Measurements from ENCODE around the gene CEACAM20. TPM values are rescaled to one million over a fixed set of nuclear protein-coding genes. Genes with fewer than 3 reads are reported as not detected.

Gene CEACAM20
- total RNA-seq, 4 donors from 2014 or later, result 0.40 TPM; not detected in 3

DNA sequence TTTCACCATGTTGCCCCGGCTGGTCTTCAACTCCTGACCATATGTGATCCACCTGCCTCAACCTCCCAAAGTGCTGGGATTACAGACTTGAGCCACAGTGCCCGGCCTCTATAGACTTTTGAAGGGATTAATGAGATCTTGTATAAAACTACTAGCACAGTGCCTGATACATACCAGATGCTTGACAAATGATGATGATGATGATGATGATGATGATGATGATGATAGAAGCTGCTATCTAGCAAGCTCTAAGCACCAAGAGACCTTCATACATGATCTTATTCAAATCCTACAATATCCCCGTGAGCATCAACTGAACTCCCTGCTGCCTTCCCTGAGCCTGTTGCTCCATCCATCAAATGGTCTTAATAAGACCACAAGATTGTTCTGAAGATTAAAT is 14.4 kb downstream of the CEACAM20 start:
- Histone ChIP-seq H3K36me3 (no peaks in the 10 kb centered on the region), H3K4me3 (no peak overlapping the region), H3K27ac (no peak overlapping the region), H3K9me3 (peaks cover 5% of the 10 kb centered on the region), H3K4me1 (no peaks in the 10 kb centered on the region), H3K27me3 (peaks cover 5% of the 10 kb centered on the region)
- no peak for DNase-seq (ENCODE audit: low spot score in 2 of 2)
- WGBS, result 87% methylated on average over 3 of the region's 3 CpGs
- TF ChIP-seq POLR2AphosphoS5 (IDR thresholded peaks at IDR 0.05) (no peak), POLR2A (IDR thresholded peaks at IDR 0.05) (no peak), EP300 (IDR thresholded peaks at IDR 0.05) (no peak)
- TF ChIP-seq, protein P1, sequence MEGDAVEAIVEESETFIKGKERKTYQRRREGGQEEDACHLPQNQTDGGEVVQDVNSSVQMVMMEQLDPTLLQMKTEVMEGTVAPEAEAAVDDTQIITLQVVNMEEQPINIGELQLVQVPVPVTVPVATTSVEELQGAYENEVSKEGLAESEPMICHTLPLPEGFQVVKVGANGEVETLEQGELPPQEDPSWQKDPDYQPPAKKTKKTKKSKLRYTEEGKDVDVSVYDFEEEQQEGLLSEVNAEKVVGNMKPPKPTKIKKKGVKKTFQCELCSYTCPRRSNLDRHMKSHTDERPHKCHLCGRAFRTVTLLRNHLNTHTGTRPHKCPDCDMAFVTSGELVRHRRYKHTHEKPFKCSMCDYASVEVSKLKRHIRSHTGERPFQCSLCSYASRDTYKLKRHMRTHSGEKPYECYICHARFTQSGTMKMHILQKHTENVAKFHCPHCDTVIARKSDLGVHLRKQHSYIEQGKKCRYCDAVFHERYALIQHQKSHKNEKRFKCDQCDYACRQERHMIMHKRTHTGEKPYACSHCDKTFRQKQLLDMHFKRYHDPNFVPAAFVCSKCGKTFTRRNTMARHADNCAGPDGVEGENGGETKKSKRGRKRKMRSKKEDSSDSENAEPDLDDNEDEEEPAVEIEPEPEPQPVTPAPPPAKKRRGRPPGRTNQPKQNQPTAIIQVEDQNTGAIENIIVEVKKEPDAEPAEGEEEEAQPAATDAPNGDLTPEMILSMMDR (IDR thresholded peaks at IDR 0.05), result no peak

DNA sequence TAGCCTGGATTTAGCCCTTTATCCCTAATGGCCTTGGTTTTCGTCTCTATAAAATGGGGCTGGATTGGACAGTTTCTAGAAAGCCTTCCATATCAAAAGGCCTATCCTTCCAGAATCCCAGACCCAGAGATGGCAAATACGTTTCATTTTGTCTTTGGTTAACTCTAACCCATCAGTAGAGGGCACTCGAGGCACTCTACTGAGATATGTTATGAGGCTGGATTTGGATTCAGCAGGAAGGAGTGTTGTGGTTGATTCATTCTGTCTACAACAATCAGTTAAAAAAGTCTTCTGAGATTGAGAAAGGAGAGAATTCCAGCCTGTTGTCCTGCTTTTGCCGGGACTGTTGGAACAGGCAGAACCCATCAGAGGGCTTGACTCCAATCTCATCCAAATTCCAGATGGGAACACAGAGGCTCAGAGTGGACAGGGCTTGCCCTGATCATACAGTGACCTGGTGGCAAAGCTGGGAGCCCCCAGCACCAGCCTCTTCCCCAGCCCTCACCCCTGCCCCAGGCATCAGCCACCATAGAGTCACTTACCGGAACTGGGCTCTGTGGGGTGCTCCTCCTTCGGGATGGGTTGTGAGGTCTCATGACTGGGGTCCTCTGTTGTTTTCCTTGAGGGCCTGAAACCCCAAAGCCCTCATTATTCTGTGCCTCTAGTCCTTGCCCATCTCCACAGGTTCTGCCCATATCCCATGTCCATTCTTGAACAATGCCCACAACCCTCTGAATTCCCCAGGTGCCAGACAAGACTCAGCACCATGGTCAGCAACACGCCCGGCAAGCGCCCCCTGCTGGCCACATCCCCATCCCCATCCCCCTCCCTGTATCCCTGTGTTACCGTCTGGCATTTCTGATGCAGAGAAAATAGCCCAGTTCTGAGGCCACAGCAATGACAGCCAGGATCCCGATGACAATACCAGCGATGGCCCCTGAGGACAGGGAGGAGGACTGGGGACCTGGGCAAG is 16.9 kb downstream of the CEACAM20 start:
- WGBS, result 31% methylated on average over 12 of the region's 12 CpGs
- TF ChIP-seq, protein P1 (IDR thresholded peaks at IDR 0.05), result no peak
- DNase-seq (ENCODE audit: low spot score in 2 of 2), result no peak

DNA sequence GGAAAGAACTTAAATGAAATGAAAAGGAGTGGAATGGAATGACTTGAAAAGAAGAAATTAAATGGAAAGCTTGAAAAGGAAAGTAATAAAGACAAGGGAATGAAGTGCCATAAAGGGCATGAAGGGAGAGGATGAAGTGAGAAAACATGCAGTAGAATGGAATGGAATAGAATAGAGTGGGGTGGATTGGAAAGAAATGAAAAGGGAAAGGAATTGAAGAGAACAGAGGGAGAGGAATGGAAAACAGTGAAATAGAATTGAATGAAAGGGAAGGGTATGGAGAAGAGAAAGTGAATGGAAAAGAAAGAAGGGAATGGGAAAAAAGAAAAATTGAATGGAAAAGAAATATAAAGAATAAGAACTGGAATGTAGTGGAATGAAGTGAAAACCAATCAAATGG is 20.0 kb downstream of the CEACAM20 start:
- TF ChIP-seq POLR2A (IDR thresholded peaks at IDR 0.05) (no peak), EP300 (IDR thresholded peaks at IDR 0.05) (no peak), POLR2AphosphoS5 (IDR thresholded peaks at IDR 0.05) (no peak)
- TF ChIP-seq, protein P1 (IDR thresholded peaks at IDR 0.05), result no peak
- Histone ChIP-seq H3K27ac (no peak overlapping the region), H3K36me3 (no peaks in the 10 kb centered on the region), H3K4me1 (no peaks in the 10 kb centered on the region), H3K27me3 (peaks cover 36% of the 10 kb centered on the region), H3K4me3 (no peak overlapping the region), H3K9me3 (no peaks in the 10 kb centered on the region)
- no peak for DNase-seq (ENCODE audit: low spot score in 2 of 2)

More for the DNA sequence above, 16.9 kb downstream of the CEACAM20 start:
- Histone ChIP-seq H3K9me3 (peaks cover 5% of the 10 kb centered on the region), H3K27ac (no peak overlapping the region), H3K36me3 (no peaks in the 10 kb centered on the region), H3K27me3 (peaks cover 14% of the 10 kb centered on the region), H3K4me3 (no peak overlapping the region), H3K4me1 (no peaks in the 10 kb centered on the region)

DNA sequence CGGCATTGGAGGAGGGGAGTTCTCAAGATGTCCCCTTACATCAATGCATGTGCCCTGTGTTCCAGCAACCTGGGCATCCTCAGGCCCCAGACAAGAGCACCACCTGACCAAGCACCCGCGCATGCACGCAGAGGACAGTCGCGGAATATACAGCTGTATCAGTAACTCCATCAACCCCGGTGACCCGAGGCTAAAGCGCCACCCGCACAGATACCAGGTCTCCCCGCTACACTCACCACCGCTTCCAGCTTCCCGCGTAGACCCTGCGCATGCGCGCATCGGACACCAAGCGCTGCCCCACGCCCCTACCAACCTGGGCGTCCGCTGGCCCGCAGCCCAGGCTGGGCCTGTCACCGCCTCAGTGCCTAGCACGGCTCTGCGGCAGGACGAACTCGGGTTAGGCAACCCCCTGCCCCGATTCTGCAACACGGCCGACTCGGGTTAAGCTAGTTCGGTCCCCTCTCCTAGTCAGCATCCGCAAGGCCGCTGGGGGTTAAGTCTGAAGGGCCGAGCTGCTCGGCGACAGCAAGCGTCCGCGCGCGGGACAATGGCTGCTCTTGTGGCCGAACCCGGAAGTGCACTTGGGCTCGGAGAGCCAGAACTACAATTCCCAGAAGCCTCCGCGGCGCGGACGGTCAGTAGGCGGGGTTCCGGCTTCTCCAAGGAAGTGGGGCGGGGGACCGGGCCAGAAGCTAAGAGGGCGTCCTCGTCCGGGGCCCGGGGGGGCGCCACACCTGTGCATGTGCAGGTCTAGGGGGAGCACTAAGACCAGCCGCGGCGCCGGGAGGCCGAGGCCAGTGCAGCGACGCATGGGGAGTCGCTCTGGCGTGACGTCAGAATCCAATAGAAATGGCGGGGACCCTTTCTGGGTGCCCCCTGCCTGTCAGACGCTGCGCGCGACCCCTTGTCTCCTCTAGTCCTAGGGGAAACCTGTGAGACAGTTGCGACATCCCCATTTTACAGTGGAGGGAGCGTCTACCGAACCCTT is 29.2 kb downstream of the CEACAM20 start, which contains the start of gene ZNF180:
Gene ZNF180, minus strand, starts transcription at position 561 of the 988 bp plus-strand sequence. CDS start 3,188 bp downstream, outside the sequence.
- TF ChIP-seq, protein P1 (IDR thresholded peaks at IDR 0.05), result peak; percentile 18 to 41
- TF ChIP-seq POLR2AphosphoS5 (IDR thresholded peaks at IDR 0.05) (peak in 2 of 3 donors; percentile 4 to 40), EP300 (IDR thresholded peaks at IDR 0.05) (no peak), POLR2A (IDR thresholded peaks at IDR 0.05) (peak; percentile 36 to 54)
- Histone ChIP-seq H3K4me3 (peak within 1 kb of the TSS; percentile 86), H3K36me3 (peaks cover 31% of the 10 kb centered on the region), H3K4me1 (peaks cover 23% of the 10 kb centered on the region), H3K9me3 (peaks cover 33% of the 10 kb centered on the region), H3K27me3 (peaks cover 2% of the 10 kb centered on the region), H3K27ac (peak within 1 kb of the TSS; percentile 83)
- WGBS, result 2% methylated on average over 20 of the region's 78 CpGs
- DNase-seq (ENCODE audit: low spot score in 2 of 2), result peak; percentile 93 to 96
